ENCODE measurements around the gene TMEM38A.
"Not testable (repeated sequence)": the region's sequence is repeated elsewhere in the genome, so short reads cannot be mapped to it uniquely, and the experiment has no call there.

TMEM38A gene

GRCh38 chr19:16676101-16676798, 15.3 kb downstream of the TMEM38A start:
- DNase-seq (ENCODE audit: low read depth, low spot score), result no peak

DNA sequence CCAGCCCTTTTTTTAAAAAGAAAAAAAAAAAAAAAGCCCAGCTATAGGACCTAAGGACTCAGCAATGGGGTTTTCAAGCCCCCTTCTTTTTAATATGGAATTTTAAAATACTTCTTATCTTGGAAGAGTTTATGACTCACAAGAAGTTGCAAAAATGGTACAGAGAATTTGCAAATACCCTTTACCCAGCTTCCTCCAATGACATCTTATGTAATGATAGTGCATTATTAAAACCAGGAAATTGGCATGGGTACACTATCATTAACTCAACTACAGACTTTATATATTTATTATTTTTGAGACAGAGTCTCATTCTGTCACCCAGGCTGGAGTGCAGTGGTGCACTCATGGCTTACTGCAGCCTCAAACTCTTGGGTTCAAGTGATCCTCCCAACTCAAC, 16.1 kb downstream of the TMEM38A start:
- no peak for DNase-seq (ENCODE audit: low read depth, low spot score)

DNA sequence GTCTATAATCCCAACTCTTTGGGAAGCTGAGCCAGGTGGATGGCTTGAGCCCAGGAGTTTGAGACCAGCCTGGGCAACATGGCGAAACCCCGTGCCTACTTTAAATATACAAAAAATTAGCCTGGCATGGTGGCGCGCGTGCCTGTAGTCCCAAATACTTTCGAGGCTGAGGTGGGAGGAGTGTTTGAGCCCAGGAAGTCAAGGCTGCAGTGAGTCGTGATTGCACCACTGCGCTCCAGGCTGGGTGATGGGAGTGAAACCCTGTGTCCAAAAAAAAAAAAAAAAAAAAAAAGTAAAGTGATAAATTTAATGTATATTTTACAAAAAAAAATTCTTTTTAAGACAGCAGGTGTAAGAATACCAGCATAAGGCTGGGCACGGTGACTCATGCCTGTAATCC, 17.6 kb downstream of the TMEM38A start:
- DNase-seq (ENCODE audit: low read depth, low spot score), result no peak

- no peak for DNase-seq (ENCODE audit: low read depth, low spot score)
These were observed 18.9 kb downstream of the TMEM38A start for GRCh38 chr19:16679811-16680210.

DNA sequence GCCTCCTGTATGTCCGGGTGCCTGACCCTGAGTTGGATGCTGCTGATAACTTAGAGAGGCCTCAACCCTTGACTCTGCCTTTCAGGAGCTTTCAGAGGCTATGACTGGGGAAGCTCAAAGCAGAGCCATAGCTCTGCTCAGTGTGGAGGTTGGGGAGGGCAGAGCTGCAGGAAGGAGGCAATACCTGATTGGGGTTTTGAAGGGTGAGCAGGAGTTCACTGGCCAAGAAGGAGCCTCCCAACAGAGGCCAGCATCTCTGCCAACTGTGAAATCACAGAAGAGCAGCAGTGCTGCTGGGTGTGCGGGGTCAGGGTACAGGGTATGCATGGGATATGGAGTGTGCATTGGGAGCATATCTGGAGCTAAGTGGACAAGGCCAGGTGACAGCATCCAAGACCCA, 21.6 kb downstream of the TMEM38A start:
- no peak for DNase-seq (ENCODE audit: low read depth, low spot score)

GRCh38 chr19:16684216-16684615, 23.3 kb downstream of the TMEM38A start:
- no peak for DNase-seq (ENCODE audit: low read depth, low spot score)

- DNase-seq (ENCODE audit: low read depth, low spot score), result no peak
These were observed 27.1 kb downstream of the TMEM38A start for GRCh38 chr19:16688084-16688483.

DNA sequence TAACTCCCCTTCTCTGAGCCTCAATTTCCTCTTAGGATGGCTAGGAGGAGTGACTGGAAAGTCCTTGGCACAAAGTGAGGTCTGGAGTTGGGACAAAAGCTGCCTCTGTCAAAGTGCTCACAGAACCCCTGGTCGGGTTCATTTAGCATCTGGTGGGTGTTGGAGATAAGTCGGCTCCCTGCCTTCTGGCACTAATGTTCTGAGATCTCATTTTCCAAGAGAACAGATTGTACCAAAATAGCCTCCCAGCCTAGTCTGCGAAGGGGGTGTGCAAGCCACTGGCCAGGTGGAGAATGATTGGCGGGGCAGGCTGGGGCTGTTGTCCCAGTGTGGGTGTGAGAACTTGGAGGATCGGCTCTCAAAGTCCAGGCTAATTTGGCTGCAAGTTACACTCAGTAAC, 38.0 kb downstream of the TMEM38A start:
- no peak for DNase-seq (ENCODE audit: low read depth, low spot score)

DNA sequence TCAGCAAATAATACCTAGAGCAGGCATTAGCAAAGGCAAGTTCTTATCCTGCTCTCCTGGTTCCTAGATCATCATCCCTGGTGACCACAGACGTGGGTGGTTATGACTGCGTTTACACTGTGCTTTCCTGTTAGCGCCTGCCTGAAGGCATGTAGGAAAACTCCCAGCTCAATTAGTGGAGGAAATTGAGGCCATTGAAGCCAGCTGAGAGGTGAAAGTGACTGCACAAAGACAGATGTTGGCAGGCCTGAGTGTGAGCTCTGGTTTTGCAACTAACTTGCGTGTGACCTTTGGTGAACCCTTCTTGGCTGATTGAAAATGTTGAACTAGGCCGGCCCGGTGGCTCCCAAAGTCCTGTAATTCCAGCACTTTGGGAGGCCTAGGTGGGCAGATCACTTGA, 41.2 kb downstream of the TMEM38A start:
- no peak for DNase-seq (ENCODE audit: low read depth, low spot score)

GRCh38 chr19:16703677-16704076, 42.7 kb downstream of the TMEM38A start:
- DNase-seq (ENCODE audit: low read depth, low spot score), result no peak

DNA sequence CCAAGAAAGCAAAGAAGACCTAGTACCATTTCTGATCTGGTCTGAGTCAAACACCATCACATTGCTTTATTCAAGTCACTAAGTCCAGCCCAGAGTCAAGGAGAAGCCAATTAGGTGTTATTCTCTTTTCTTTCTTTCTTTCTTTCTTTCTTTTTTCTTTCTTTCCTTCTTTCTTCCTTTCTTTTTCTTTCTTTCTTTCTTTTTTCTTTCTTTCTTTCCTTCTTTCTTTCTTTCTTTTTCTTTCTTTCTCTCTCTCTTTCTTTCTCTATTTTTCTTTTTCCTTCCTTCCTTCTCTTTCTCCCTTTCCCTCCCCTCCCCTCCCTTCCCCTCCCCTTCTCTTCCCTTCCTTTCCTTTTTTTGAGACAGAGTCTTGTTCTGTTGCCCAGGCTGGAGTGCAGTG, 49.9 kb downstream of the TMEM38A start:
- not testable (repeated sequence) for DNase-seq (ENCODE audit: low read depth, low spot score)

- DNase-seq (ENCODE audit: low read depth, low spot score), result not testable (repeated sequence)
These were observed 51.4 kb downstream of the TMEM38A start for GRCh38 chr19:16712295-16712694.

- DNase-seq (ENCODE audit: low read depth, low spot score), result no peak
These were observed 53.9 kb downstream of the TMEM38A start for GRCh38 chr19:16714702-16715287.

DNA sequence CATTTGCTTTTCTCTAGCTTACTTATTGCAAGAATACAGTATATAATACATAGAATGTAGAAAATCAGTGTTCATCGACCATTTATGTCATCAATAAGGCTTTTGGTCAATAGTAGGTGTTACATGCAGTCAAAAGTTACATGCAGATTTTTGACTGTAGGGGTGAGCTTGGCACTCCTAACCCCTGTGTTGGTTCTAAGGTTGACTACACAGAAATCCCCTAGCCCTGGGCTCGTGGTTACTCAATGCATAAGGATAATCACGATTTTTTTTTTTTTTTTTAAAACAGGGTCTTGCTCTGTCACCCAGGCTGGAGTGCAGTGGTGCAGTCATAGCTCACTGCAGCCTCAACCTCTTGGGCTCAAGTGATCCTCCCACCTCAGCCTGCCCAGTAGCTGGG, 54.7 kb downstream of the TMEM38A start:
- DNase-seq (ENCODE audit: low read depth, low spot score), result no peak

GRCh38 chr19:16721051-16721450, 60.1 kb downstream of the TMEM38A start:
- no peak for DNase-seq (ENCODE audit: low read depth, low spot score)

DNA sequence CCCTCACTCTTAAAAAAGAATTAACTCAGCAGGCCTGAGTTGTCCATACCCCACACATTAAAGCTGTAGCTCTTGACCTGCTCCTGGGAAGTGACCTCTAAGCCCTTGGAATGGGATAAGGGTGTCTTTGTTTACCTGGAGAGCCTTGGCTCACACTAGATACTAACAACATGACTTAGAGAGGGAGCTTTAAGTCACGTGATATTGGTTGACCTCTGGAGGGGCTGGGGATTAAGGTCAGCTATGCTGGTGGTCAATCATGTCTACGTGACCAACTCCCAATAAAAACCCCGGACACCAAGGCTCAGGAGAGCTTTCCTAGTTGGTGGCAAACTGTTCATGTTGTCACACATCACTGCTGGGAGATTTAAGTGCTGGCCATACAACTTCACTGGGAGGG, 61.7 kb downstream of the TMEM38A start:
- no peak for DNase-seq (ENCODE audit: low read depth, low spot score)

- DNase-seq (ENCODE audit: low read depth, low spot score), result no peak
These were observed 66.0 kb downstream of the TMEM38A start for GRCh38 chr19:16726916-16727315.

GRCh38 chr19:16735650-16736266, 74.8 kb downstream of the TMEM38A start:
- not testable (repeated sequence) for DNase-seq (ENCODE audit: low read depth, low spot score)

DNA sequence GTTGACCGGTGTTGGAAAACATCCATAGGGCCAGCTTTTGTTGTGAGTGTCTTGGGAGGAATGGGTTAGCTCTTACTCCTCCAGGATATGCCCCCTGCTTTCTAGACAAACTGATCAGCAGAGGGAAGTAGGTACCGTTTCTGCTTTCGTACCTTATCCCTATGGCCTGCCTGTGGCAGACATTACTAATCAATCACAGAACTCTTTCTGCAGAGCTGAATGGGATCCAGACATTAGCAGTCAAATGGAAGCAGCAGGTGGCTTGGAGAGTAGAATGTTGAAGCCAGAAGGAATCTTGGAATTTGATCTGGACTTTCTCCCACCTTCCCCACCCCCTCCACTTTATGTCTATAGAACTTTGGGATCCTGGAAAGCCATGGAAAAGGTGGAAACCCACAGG, 75.8 kb downstream of the TMEM38A start:
- no peak for DNase-seq (ENCODE audit: low read depth, low spot score)

DNA sequence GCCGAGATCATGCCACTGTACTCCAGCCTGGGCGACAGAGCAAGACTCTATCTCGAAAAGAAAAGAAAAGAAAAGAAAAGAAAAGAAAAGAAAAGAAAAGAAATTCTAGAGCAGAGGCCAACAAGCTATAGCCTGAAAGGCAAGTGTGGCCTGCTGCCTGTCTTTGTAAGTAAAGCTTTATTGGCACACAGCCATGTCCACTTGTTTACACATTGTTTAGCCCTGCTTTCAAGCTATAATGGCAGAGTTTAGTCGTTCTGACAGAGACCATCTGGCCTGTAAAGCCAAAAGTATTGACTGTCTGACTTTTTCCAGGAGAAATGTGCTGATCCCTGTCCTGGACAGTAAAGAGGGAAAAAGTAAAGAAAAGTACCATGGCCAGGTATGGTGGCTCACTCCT, 77.0 kb downstream of the TMEM38A start:
- DNase-seq (ENCODE audit: low read depth, low spot score), result no peak

- DNase-seq (ENCODE audit: low read depth, low spot score), result no peak
These were observed 78.6 kb downstream of the TMEM38A start for GRCh38 chr19:16739546-16739945.

Measured in smooth muscle cell of the brain vasculature (primary cell).